Measurements from ENCODE around the gene KIRREL2. TPM values are rescaled to one million over a fixed set of nuclear protein-coding genes. Genes with fewer than 3 reads are reported as not detected.
A peak's percentile ranks its signal among the peaks of the same experiment; 100 is the strongest.

The KIRREL2 gene
- total RNA-seq, 1 donor from 2014 or later, result 0.12 TPM

DNA sequence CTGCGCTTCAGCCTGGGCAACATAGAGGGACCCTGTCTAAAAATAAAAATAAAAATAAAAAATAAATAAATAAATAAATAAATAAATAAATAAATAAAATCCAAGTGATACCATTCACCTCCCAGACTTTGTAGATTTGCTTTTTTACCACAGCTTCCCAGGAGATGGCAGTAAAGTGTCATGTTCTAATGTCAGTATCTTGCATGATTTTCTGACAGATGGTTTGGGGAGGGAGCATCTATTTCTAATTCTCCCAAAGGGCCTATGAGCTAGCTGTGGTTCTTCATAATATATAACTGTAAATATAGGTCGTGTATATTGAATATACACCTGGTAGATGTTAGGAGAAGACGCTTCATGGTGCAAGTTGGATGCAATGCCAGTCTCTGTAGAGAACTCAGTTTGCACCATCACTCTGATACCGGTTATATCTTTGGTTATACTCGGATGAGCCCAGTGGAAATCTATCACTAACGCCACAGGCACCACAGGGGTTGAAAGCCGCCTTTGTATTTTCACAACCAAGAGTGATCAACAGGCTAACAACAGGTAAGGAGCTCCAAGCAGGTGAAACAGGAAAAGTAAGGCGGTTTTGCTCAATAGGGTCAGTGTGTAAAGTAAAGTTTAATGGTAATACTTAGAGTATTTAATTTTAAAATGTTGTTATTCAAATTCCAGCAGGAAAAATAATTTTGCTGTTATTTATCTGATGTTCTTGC lies 25.6 kb downstream of the KIRREL2 start:
- no peaks in the 10 kb centered on the region for H3K36me3 ChIP-seq
- peaks cover 8% of the 10 kb centered on the region for H3K27me3 ChIP-seq (ENCODE audit: low read depth)
- peaks cover 4% of the 10 kb centered on the region for H3K4me1 ChIP-seq
- ATAC-seq (peak; percentile 58 to 60), DNase-seq (no peak)
- intact Hi-C loops (cut with DNase I), result loop anchor here (5.0 kb wide), 1 partner anchor 50 kb away; no protein-coding TSS in a partner anchor
- TF ChIP-seq, protein P1, sequence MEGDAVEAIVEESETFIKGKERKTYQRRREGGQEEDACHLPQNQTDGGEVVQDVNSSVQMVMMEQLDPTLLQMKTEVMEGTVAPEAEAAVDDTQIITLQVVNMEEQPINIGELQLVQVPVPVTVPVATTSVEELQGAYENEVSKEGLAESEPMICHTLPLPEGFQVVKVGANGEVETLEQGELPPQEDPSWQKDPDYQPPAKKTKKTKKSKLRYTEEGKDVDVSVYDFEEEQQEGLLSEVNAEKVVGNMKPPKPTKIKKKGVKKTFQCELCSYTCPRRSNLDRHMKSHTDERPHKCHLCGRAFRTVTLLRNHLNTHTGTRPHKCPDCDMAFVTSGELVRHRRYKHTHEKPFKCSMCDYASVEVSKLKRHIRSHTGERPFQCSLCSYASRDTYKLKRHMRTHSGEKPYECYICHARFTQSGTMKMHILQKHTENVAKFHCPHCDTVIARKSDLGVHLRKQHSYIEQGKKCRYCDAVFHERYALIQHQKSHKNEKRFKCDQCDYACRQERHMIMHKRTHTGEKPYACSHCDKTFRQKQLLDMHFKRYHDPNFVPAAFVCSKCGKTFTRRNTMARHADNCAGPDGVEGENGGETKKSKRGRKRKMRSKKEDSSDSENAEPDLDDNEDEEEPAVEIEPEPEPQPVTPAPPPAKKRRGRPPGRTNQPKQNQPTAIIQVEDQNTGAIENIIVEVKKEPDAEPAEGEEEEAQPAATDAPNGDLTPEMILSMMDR (IDR thresholded peaks at IDR 0.05), result peak; percentile 57
- no peaks in the 10 kb centered on the region for H3K9me3 ChIP-seq
- no peak overlapping the region for H3K27ac ChIP-seq
- H3K4me3 ChIP-seq, result no peak overlapping the region

DNA sequence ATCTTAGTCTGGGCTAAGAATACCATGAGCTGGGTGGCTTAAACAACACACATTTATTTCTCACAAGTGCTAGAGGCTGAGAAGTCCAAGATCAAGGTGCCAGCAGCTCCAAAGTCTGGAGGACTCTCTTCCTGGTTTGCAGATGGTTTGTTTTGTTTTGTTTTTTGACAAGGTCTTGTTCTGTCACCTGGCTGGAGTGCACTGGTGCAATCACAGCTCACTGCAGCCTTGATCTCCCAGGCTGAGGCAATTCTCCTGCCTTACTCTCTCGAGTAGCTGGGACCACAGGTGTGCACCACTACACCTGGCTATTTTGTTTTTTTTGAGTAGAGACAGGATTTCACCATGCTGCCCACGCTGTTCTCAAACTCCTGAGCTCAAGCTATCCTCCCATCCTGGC lies 27.2 kb downstream of the KIRREL2 start:
- TF ChIP-seq, protein P1 (IDR thresholded peaks at IDR 0.05), result no peak
- H3K4me3 ChIP-seq, result no peak overlapping the region
- DNase-seq (no peak), ATAC-seq (no peak)
- peaks cover 4% of the 10 kb centered on the region for H3K4me1 ChIP-seq
- peaks cover 15% of the 10 kb centered on the region for H3K36me3 ChIP-seq
- no peaks in the 10 kb centered on the region for H3K9me3 ChIP-seq
- H3K27ac ChIP-seq, result no peak overlapping the region
- intact Hi-C loops (cut with DNase I), result loop anchor here (5.0 kb wide), 1 partner anchor 48 kb away; no protein-coding TSS in a partner anchor
- H3K27me3 ChIP-seq (ENCODE audit: low read depth), result peaks cover 4% of the 10 kb centered on the region

DNA sequence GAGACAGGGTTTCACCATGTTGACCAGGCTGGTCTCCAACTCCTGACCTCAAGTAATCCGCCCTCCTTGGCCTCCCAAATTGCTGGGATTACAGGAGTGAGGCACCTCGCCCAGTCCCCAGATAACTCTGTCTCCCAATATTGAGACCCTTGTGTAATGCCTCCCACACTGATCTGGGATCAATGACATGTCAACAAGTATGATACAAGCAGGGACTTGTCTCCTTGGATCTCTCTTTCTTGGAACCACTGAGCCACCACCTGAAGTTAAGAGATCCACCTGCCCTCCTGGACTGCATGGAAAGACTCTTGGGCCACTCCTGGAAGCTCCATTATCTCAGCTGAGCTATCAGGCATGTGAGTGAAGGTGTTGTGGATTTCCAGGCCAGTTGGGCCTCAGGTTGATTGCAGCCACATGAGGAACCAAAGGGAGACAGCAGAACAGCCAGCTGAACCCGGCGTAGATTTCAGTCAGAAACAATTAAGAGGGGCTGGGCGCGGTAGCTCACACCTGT lies 28.6 kb downstream of the KIRREL2 start:
- Histone ChIP-seq H3K27me3 (ENCODE audit: low read depth) (no peaks in the 10 kb centered on the region), H3K27ac (no peak overlapping the region), H3K4me1 (no peaks in the 10 kb centered on the region), H3K9me3 (no peaks in the 10 kb centered on the region), H3K36me3 (peaks cover 29% of the 10 kb centered on the region), H3K4me3 (no peak overlapping the region)
- DNase-seq (no peak), ATAC-seq (no peak)
- TF ChIP-seq, protein P1 (IDR thresholded peaks at IDR 0.05), result no peak
- intact Hi-C loops (cut with DNase I), result no loop called here

DNA sequence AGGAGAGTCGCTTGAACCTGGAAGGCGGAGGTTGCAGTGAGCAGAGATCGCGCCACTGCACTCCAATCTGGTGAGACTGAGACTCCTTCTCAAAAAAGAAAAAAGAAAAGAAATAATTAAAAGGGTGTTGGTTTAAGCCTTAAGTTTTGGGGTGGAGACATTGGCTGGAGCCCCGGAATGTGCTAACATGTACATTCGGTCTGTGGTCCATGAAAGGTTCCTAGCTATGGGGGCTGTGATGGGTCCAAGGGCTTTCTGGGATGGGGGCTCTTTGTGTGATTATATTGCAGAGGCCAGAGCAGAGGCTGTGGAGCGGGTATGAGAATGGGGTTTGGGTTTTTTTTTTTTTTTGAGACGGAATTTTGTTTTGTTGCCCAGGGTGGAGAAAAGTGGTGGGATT lies 29.2 kb downstream of the KIRREL2 start:
- no peak for DNase-seq
- Histone ChIP-seq H3K4me3 (no peak overlapping the region), H3K9me3 (no peaks in the 10 kb centered on the region), H3K36me3 (peaks cover 35% of the 10 kb centered on the region), H3K27ac (no peak overlapping the region), H3K4me1 (no peaks in the 10 kb centered on the region), H3K27me3 (ENCODE audit: low read depth) (no peaks in the 10 kb centered on the region)
- TF ChIP-seq, protein P1 (IDR thresholded peaks at IDR 0.05), result no peak
- intact Hi-C loops (cut with DNase I), result no loop called here
- ATAC-seq, result no peak

DNA sequence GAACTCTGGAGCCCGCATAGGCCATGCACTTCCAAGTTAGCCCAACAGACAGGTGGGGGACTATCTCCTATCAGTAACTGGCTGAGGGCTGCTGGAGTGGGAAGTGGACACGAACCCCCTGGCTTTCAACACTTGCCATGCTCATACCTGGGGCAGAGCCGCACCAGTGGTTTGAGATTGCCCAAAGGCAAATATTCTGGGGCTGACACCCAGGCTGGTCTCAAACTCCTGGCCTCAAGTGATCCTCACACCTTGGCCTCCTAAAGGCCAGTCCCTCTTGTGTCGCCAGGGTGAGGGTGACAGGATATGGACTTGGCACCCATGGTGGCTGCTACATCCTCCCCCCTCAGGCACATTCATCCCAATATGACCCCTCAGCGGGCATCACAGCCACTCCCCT lies 30.5 kb downstream of the KIRREL2 start:
- TF ChIP-seq, protein P1 (IDR thresholded peaks at IDR 0.05), result no peak
- intact Hi-C loops (cut with DNase I), result no loop called here
- no peak for ATAC-seq

More for the DNA sequence above, 30.5 kb downstream of the KIRREL2 start:
- no peaks in the 10 kb centered on the region for H3K4me1 ChIP-seq
- no peak overlapping the region for H3K27ac ChIP-seq
- DNase-seq, result no peak
- H3K27me3 ChIP-seq (ENCODE audit: low read depth), result no peaks in the 10 kb centered on the region
- H3K36me3 ChIP-seq, result peaks cover 48% of the 10 kb centered on the region
- no peak overlapping the region for H3K4me3 ChIP-seq
- no peaks in the 10 kb centered on the region for H3K9me3 ChIP-seq

All from lower lobe of right lung (tissue), 2 donors.